Ecto neural progenitor cell (in vitro differentiated cells): ENCODE measurements around the gene MMP23B.
"Not testable (repeated sequence)": the region's sequence is repeated elsewhere in the genome, so short reads cannot be mapped to it uniquely, and the experiment has no call there.

ENCODE experiments used
- DNase-seq: peaks from one replicate; pipeline ENCODE4 v3.0.0-alpha.2; 2018; ENCODE audit warnings: low spot score

The MMP23B gene

GRCh38 chr1:1631782-1632420 lies at the start of gene MMP23B:
Gene MMP23B, plus strand, starts transcription at chr1:1632173. Its CDS starts 46 bp downstream, at chr1:1632219.
- DNase-seq, result peak; percentile 69

GRCh38 chr1:1582585-1583346 lies 49.2 kb upstream of the MMP23B start:
- no peak for DNase-seq

DNA sequence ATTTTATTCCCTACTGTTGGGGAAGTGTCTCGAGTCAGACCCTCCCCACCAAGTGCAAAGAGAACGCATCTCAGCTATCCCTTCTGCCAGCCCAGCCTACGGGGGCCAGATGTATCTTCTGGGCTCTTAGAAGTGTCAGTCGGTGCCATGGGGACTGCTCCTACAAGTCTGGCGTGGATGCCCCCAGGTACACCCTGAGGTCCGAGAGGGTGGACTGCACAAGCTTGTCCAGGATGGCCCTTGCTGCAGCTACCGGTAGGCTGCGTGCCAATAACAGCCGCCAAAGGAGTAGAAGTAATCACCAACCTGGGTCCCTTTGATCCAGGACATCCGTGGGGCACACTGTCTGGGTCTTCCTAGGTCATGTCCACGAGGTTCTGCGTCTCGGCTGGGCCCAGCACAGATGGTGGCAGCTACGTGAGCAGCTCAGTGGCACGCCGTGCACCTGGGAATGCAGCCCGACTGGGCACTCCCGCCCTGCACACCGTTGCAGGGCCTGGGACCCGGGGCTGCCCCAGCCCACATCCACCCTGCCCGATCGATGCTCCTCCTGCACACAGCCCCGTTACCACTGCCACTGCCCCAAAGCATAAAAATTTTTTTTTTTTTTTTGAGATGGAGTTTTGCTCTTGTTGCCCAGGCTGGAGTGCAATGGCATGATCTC lies 48.5 kb upstream of the MMP23B start:
- DNase-seq, result no peak

DNA sequence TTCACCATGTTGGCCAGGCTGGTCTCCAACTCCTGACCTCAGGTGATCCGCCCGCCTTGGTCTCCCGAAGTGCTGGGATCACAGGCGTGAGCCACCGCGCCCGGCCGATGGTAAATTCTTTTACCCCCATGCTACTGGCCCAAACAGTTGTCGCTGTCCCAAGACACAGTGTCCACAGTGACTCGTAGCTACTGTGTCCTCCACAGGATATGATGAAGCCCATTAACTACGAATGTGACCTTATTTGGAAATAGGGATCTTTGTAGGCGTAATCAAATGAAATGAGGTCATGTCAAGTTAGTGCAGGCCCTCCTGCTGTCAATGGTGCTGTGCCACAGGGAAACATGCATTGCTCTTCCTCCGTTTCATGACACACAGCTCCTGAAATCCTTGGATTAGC lies 40.5 kb upstream of the MMP23B start:
- DNase-seq, result no peak

DNA sequence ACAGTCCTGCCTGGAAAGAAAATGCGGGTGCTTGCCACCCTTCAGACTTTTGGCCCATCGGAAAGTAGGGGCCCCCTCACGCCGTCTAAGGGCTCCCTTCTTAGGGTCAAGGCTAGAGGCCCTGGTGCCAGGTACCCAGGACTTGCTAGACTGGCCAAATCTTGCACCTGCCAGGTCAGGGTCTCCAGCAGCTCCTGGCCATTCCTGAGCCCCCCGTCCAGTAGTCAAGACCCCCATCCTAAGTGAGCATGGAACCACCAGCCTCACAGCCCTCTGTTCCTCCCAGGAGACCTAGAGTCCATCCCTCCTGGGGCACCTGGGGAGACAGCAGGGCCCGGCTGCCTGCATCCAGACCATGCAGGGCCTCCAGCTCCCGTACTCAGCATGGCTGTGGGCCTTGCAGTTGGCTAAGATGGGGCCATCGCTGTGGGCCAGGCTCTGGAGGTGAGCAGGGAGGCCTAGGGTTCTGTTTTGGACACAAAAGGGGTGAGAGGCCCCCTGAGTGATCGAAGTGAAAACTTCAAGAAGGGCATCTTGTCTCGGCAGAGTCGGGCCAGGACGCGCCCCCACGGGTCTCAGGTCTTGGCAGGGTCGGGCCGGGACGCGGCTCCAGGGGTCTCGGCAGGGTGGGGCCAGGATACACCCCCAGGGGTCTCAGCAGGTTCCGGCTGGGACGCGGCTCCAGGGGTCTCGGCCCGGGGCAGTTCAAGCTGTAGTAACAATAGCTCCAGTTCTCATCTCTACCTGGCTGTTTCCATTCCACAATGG lies 38.0 kb upstream of the MMP23B start:
- no peak for DNase-seq

- no peak for DNase-seq
Measured at GRCh38 chr1:1594602-1595260, 37.2 kb upstream of the MMP23B start.

- DNase-seq, result not testable (repeated sequence)
Measured at GRCh38 chr1:1595341-1595740, 36.6 kb upstream of the MMP23B start.

- no peak for DNase-seq
Measured at GRCh38 chr1:1596493-1597274, 35.3 kb upstream of the MMP23B start.

DNA sequence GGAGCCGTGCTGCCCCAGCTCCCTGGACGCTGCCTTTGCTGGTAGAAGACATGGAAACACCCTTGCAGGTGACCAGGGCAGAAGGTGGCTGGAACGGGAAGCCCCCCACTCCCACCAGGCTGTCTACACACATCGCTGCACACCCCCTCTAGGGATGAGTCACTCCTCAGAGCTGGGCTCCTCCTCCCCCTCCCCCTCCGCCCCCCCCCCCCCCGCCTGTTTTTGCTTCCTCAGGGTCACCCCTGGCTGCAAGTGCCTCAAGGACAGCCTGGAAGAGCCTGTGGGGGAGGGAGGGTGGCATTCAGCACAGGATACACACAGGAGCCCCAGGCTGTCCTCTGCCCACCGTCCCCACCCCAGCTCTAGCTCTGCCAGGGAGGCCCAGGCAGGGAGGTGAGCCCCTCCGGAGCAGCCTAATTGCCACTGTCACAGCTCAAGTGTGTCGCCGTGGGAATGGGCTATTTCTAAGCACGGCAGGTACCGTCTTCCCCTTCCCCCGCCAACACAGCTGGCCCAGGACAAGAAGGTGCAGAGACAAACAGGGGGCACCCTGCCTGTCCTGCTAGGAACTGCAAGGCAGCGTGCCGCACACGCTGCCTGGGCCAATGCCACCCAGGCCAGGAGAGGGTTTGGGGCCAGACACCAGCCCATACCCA lies 34.6 kb upstream of the MMP23B start:
- peak; percentile 54 for DNase-seq

GRCh38 chr1:1598051-1598719 lies 33.8 kb upstream of the MMP23B start:
- DNase-seq, result peak; percentile 43

DNA sequence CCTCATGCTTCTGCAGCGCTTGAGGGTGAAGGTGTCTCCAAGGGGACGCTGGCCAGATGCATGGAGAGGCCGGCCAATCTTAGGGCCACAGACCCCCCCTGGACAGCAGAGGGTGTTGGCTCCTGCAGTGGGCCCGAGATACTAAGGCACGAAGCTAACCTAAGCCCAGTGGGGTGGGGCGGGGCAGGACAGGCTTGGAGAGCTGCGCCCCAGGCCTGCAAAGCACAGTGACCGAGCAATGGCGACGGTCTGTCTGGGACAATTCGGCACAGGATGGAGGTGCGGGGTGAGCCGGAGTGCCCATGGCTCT lies 33.3 kb upstream of the MMP23B start:
- DNase-seq, result no peak

GRCh38 chr1:1599030-1599934 lies 32.7 kb upstream of the MMP23B start:
- peak; percentile 74 for DNase-seq

GRCh38 chr1:1599935-1600860 lies 31.8 kb upstream of the MMP23B start, which contains the start of gene FNDC10:
Gene FNDC10, minus strand, starts transcription at chr1:1600135. Its CDS starts 120 bp downstream, at chr1:1600015.
- DNase-seq, result peak; percentile 52

DNA sequence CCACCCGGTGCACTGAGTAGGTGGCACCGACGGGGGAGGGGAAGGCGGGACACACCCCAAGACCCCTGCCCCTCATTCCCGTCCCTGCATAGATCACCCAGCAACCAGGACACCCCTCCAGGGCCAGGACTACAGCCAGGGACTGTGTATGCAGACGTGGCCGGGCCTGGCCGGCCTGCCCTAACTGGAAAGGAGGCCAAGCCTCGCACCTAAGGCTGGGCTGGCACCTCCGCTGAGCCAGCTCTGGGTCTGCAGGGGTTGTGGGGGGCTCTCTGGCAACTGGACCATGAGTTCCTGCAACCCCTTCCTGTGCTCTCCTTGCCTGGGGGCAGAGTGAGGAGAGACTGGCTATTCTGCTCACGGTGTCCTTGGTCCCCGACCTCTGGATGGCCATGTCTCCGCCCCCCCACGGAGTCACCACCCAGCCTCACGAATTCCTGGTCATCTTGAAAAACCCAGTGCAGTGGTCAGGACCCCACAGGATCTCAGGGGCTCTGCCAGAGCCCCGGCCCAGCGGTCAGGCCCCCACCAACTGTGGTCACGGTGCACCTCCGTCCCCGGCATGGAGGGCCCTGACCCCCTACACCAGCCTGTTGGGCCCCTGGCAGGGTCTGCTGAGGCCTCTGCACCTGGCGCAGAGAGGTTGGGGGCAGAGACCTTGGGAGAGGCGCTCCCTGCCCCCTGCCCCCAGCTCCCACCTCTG lies 31.0 kb upstream of the MMP23B start:
- peak; percentile 49 for DNase-seq

DNA sequence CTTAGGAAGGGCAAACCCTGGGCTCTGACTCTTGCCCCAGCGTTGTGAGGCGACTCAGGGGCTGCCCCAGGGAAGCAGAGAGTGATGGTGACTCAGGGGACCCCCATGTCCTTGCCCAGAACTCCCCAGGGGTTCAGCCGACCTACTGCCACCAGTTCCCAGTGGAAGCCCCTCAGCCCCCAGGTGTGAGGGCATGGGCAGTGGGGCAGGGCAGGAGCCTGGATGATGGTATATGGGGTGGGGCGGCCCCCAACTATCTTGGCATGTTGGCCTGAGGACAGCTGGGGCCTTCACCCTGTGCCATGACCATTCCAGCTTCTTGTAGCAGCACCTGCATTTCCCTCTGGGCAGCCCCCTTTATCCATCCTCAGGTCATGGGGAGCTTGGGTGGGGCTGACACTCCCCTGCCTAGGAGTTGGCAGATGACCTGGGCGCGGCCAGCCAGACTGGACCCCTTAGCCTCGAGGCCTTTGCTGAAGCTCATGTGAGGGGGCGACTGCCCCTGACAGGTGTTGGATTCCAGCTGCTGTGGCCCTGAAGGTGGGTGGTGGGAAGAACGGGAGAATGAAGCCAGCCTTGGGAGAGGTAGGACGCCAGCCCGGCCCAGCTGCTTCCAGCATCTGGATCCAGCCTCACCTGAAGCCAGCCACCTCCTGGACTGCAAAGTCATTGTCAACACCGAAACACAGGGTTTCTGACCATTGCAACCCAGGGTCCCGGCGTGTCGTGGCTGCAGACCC lies 30.2 kb upstream of the MMP23B start:
- peak; percentile 40 for DNase-seq

DNA sequence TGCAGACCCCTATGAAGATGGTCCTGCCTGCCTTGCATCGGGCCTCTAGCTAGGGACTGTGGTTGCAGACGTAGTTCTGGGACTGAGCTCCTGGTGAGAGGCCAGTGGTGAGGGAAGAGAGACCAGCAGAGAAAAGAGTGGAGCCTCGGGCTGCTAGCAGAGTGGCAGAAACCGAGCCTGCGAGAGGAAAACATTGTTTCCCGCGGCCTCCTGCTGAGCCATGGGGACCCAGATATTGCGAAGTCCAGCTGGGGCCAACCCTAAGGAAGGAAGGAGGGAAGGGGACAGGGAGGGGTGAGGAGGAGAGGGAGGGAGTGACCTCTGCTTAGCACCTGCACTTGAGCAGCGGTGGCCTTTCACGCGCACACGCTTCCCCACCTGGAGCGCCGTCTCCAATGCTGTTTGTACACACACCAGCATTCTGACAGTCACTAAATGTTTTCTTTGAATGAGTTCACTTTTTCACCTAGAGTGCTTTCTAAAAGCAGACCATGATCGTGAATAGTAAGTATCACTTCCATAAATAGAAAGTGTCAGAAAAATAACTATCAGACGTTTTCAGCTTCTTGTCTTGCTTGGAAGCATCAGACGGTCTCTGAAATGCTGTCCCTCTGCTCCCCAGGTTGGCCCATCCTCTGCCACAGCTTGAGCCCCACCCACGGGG lies 29.5 kb upstream of the MMP23B start:
- DNase-seq, result peak; percentile 36
